ENCODE data around the gene ATP8B4. TPM values are rescaled to one million over a fixed set of nuclear protein-coding genes. Genes with fewer than 3 reads are reported as not detected.

ATP8B4 gene
- total RNA-seq, 6 donors from 2014 or later = 2.2 to 9.4 (median 5.4) TPM

DNA sequence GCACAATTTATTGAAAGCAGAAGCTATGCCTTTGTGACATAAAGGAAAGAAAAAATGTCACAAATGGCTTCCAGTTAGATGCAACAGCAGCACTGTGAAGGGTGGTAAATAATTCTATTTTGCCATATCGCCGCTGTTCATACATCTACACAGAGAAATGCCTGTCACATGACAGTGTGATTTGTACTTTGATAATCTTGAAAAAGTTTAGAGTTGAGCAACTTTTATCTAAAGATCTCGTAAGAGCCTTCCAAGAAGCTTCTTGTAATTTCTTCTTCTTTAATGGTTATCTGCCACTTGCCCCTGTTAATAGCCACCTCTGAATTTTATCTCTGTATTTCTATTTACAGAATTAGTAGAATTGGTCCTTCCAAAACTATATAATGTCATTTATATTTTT lies 192.3 kb downstream of the ATP8B4 start:
- H3K4me3 ChIP-seq = no peak overlapping the region
- no peaks in the 10 kb centered on the region for H3K36me3 ChIP-seq
- no peaks in the 10 kb centered on the region for H3K27me3 ChIP-seq
- H3K27ac ChIP-seq = no peak overlapping the region
- TF ChIP-seq EP300 (IDR thresholded peaks at IDR 0.05) = no peak
- TF ChIP-seq, protein P1, sequence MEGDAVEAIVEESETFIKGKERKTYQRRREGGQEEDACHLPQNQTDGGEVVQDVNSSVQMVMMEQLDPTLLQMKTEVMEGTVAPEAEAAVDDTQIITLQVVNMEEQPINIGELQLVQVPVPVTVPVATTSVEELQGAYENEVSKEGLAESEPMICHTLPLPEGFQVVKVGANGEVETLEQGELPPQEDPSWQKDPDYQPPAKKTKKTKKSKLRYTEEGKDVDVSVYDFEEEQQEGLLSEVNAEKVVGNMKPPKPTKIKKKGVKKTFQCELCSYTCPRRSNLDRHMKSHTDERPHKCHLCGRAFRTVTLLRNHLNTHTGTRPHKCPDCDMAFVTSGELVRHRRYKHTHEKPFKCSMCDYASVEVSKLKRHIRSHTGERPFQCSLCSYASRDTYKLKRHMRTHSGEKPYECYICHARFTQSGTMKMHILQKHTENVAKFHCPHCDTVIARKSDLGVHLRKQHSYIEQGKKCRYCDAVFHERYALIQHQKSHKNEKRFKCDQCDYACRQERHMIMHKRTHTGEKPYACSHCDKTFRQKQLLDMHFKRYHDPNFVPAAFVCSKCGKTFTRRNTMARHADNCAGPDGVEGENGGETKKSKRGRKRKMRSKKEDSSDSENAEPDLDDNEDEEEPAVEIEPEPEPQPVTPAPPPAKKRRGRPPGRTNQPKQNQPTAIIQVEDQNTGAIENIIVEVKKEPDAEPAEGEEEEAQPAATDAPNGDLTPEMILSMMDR (IDR thresholded peaks at IDR 0.05) = no peak
- no peak for TF ChIP-seq POLR2A (IDR thresholded peaks at IDR 0.05)
- no peak for TF ChIP-seq POLR2AphosphoS5 (IDR thresholded peaks at IDR 0.05)
- H3K9me3 ChIP-seq = no peaks in the 10 kb centered on the region
- 71 to 77% methylated on average over 3 of the region's 3 CpGs for WGBS, 2 donors
- DNase-seq (no peak), ATAC-seq (ENCODE audit: low FRiP score in 2 of 2) (no peak)
- no peaks in the 10 kb centered on the region for H3K4me1 ChIP-seq

DNA sequence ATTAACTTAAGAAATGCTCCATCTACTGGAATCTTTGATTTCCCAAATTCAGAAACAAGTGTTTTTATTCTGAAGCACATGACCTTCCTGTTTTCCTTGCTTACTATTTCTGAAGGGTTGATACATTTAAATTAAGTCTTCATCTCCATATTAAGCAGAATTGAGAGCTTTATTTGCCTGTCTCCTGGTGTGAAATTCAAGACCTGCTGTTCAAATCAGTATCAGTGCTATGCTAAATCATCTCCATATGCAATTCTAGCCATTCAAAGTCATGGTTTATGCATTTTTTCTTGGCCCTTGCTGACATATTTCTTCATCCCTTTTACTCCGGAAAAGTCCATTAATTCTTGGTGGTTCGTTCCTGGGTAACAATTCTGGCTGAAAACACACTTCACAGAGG lies 195.4 kb downstream of the ATP8B4 start:
- no peak for ATAC-seq (ENCODE audit: low FRiP score in 2 of 2)
- 71 to 97% methylated on average over 2 of the region's 2 CpGs for WGBS, 2 donors
- H3K27me3 ChIP-seq = no peaks in the 10 kb centered on the region
- H3K36me3 ChIP-seq = no peaks in the 10 kb centered on the region
- TF ChIP-seq, protein P1 (IDR thresholded peaks at IDR 0.05) = no peak
- no peak for TF ChIP-seq POLR2A (IDR thresholded peaks at IDR 0.05)
- no peak for TF ChIP-seq EP300 (IDR thresholded peaks at IDR 0.05)
- no peak for TF ChIP-seq POLR2AphosphoS5 (IDR thresholded peaks at IDR 0.05)
- H3K4me3 ChIP-seq = no peak overlapping the region
- H3K27ac ChIP-seq = no peak overlapping the region
- DNase-seq = no peak
- H3K9me3 ChIP-seq = no peaks in the 10 kb centered on the region
- no peaks in the 10 kb centered on the region for H3K4me1 ChIP-seq

DNA sequence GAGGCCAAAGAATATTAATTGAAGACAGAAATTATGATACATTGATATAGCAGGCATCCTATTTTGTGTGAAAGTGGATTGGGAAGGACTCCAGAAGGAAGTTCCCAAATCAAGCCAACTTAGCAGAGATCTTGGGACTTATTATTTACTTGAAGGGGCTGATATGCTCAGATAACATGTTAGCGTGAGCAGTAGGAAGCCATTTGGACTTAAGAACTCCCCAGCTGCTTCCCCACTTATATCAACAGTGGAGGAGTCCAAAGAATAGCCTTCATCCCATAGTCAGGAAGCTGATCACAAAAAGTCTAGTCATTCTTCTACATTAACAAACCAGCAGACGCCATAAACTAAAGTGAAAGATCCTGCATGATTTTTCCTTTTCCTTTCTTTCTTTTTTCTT lies 200.0 kb downstream of the ATP8B4 start:
- no peaks in the 10 kb centered on the region for H3K4me1 ChIP-seq
- DNase-seq = no peak
- H3K36me3 ChIP-seq = no peaks in the 10 kb centered on the region
- H3K27me3 ChIP-seq = no peaks in the 10 kb centered on the region
- no peak for TF ChIP-seq POLR2AphosphoS5 (IDR thresholded peaks at IDR 0.05)
- TF ChIP-seq, protein P1 (IDR thresholded peaks at IDR 0.05) = no peak
- no peak for TF ChIP-seq POLR2A (IDR thresholded peaks at IDR 0.05)
- TF ChIP-seq EP300 (IDR thresholded peaks at IDR 0.05) = no peak
- H3K9me3 ChIP-seq = no peaks in the 10 kb centered on the region
- 65 to 82% methylated on average over 2 of the region's 2 CpGs for WGBS, 2 donors
- ATAC-seq (ENCODE audit: low FRiP score in 2 of 2) = no peak
- no peak overlapping the region for H3K27ac ChIP-seq
- no peak overlapping the region for H3K4me3 ChIP-seq

DNA sequence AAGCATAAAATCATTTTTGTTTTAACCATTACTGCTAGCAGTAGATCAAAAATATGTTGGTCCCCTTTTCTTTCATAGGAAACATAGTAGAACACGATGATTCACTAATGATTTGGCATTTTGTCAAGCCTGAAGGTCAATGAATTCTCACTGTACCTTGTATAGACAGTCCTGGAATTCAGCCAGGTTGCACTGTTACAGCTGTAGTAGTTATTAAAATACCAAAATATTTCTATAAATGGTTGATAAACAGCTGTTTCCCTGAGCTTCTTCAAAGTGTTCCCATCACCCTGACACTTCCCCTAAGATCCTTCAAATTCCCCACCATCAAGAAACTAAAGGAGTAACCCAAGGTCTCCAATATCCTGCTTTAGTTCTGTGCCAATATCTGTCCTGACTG lies 200.9 kb downstream of the ATP8B4 start:
- ATAC-seq (ENCODE audit: low FRiP score in 2 of 2) = no peak
- Histone ChIP-seq H3K9me3 (no peaks in the 10 kb centered on the region), H3K4me1 (no peaks in the 10 kb centered on the region), H3K27ac (no peak overlapping the region), H3K27me3 (no peaks in the 10 kb centered on the region), H3K36me3 (no peaks in the 10 kb centered on the region), H3K4me3 (no peak overlapping the region)
- no peak for DNase-seq
- TF ChIP-seq, protein P1 (IDR thresholded peaks at IDR 0.05) = no peak
- no peak for TF ChIP-seq EP300 (IDR thresholded peaks at IDR 0.05)
- TF ChIP-seq POLR2AphosphoS5 (IDR thresholded peaks at IDR 0.05) = no peak
- TF ChIP-seq POLR2A (IDR thresholded peaks at IDR 0.05) = no peak
- WGBS, 2 donors = 19 to 30% methylated on average over 1 of the region's 1 CpG

DNA sequence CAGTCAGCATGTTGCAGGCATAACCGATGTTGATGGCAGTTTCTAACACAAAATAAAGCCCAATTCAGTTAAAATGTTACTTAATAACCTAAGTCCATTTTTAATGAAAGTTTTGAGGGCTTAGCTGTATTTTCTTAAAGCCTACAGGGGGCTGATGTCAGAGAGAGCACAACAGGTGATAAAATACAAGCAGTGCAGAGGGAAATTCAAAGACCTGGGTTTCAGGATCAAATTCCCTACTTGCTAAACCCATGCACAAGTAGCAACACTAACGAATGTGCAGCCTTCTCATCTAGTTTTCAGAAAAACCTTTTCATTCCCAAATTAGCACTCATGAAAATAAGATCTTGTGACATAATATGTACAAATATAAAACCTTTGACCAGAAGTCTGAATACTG lies 202.0 kb downstream of the ATP8B4 start:
- DNase-seq (no peak), ATAC-seq (ENCODE audit: low FRiP score in 2 of 2) (no peak)
- no peak for TF ChIP-seq POLR2AphosphoS5 (IDR thresholded peaks at IDR 0.05)
- TF ChIP-seq, protein P1 (IDR thresholded peaks at IDR 0.05) = no peak
- no peak for TF ChIP-seq EP300 (IDR thresholded peaks at IDR 0.05)
- no peak for TF ChIP-seq POLR2A (IDR thresholded peaks at IDR 0.05)
- H3K9me3 ChIP-seq = no peaks in the 10 kb centered on the region
- no peak overlapping the region for H3K4me3 ChIP-seq
- H3K36me3 ChIP-seq = no peaks in the 10 kb centered on the region
- no peaks in the 10 kb centered on the region for H3K4me1 ChIP-seq
- H3K27ac ChIP-seq = no peak overlapping the region
- no peaks in the 10 kb centered on the region for H3K27me3 ChIP-seq
- 47 to 64% methylated on average over 2 of the region's 2 CpGs for WGBS, 2 donors

Data from upper lobe of left lung (tissue), 6 donors.